CD8-positive, alpha-beta memory T cell (primary cell): ENCODE results near the gene GNL3. TPM values are rescaled to one million over a fixed set of nuclear protein-coding genes. Genes with fewer than 3 reads are reported as not detected.

ENCODE experiments used
- CTCF ChIA-PET: fragments of 350-600 bp; sonication (Branson Sonifier 250); formaldehyde crosslinking; loops from one replicate; lab custom pipeline; 2021; ENCODE audit warnings: antibody characterized with exemption; lab: Charles Lee
- POLR2A ChIA-PET: fragments of 350-600 bp; sonication (Branson Sonifier 250); formaldehyde crosslinking; loops from one replicate; lab custom pipeline; 2021; ENCODE audit warnings: antibody characterized with exemption; lab: Charles Lee
- DNase-seq, 5 donors: peaks; one replicate each; pipeline versions ENCODE4 v3.0.0 to v3.0.0-alpha.2; 2020 to 2022; ENCODE audit warnings: mixed read lengths in 1 of 5
- H3K27ac ChIP-seq: one replicate; pipeline ENCODE4 v1.7.0; 2013; ENCODE audit warnings: low read depth, mild to moderate bottlenecking, low read length, moderate library complexity
- H3K27me3 ChIP-seq: 2 replicates; pipeline ENCODE4 v1.7.0; 2013; ENCODE audit warnings: low read length, mild to moderate bottlenecking; ENCODE audit not compliant: insufficient read depth, poor library complexity, severe bottlenecking
- H3K36me3 ChIP-seq: 2 replicates; pipeline ENCODE4 v1.7.0; 2013; ENCODE audit warnings: mild to moderate bottlenecking, low read length, moderate library complexity; ENCODE audit not compliant: insufficient read depth
- H3K4me1 ChIP-seq: 2 replicates; pipeline ENCODE4 v1.7.0; 2013; ENCODE audit warnings: mild to moderate bottlenecking, low read length, moderate library complexity; ENCODE audit not compliant: insufficient read depth
- H3K4me3 ChIP-seq: 2 replicates; pipeline ENCODE4 v1.7.0; 2013; ENCODE audit warnings: mild to moderate bottlenecking, low read length
- H3K9me3 ChIP-seq: 2 replicates; pipeline ENCODE4 v1.7.0; 2013; ENCODE audit warnings: mild to moderate bottlenecking, low read length
- H3K27ac Mint-ChIP-seq, 8 donors: one replicate each; pipeline ENCODE4 v1.8.0; 2020 to 2021; ENCODE audit warnings: mixed read lengths in 8 of 8, mild to moderate bottlenecking in 6 of 8, inconsistent platforms in 3 of 8, moderate library complexity in 3 of 8
- H3K27me3 Mint-ChIP-seq, 2 donors: one replicate each; pipeline ENCODE4 v1.8.0; 2020 to 2021; ENCODE audit warnings: mixed read lengths in 2 of 2, mild to moderate bottlenecking in 1 of 2, moderate library complexity in 1 of 2
- H3K36me3 Mint-ChIP-seq, 3 donors: one replicate each; pipeline ENCODE4 v1.8.0; 2020 to 2021; ENCODE audit warnings: mixed read lengths in 3 of 3, inconsistent platforms in 1 of 3, mild to moderate bottlenecking in 1 of 3
- H3K4me1 Mint-ChIP-seq, 3 donors: one replicate each; pipeline ENCODE4 v1.8.0; 2020 to 2021; ENCODE audit warnings: mixed read lengths in 3 of 3, inconsistent platforms in 1 of 3, mild to moderate bottlenecking in 1 of 3
- H3K4me3 Mint-ChIP-seq, 7 donors: one replicate each; pipeline ENCODE4 v1.8.0; 2020 to 2021; ENCODE audit warnings: mixed read lengths in 7 of 7, mild to moderate bottlenecking in 6 of 7, moderate library complexity in 4 of 7, inconsistent platforms in 2 of 7
- H3K9me3 Mint-ChIP-seq, 5 donors: one replicate each; pipeline ENCODE4 v1.8.0; 2020 to 2022; ENCODE audit warnings: mixed read lengths in 5 of 5, mild to moderate bottlenecking in 3 of 5, moderate library complexity in 2 of 5, inconsistent platforms in 1 of 5
- polyA plus RNA-seq: library from polyadenylated mRNA; unstranded; fragments of 300-500 nt; fragmentation: Illumina TruSeq; gene quantifications from one replicate; pipeline ENCODE4 v1.2.3, GENCODE V29; 2021
- total RNA-seq, 2 experiments: library from RNA; stranded (reverse); gene quantifications; one replicate each; pipeline ENCODE4 v1.2.3, GENCODE V29; 2021

Gene GNL3
- total and polyA plus RNA-seq, 3 experiments from 2014 or later, result 58.5 to 233 (median 229) TPM

DNA sequence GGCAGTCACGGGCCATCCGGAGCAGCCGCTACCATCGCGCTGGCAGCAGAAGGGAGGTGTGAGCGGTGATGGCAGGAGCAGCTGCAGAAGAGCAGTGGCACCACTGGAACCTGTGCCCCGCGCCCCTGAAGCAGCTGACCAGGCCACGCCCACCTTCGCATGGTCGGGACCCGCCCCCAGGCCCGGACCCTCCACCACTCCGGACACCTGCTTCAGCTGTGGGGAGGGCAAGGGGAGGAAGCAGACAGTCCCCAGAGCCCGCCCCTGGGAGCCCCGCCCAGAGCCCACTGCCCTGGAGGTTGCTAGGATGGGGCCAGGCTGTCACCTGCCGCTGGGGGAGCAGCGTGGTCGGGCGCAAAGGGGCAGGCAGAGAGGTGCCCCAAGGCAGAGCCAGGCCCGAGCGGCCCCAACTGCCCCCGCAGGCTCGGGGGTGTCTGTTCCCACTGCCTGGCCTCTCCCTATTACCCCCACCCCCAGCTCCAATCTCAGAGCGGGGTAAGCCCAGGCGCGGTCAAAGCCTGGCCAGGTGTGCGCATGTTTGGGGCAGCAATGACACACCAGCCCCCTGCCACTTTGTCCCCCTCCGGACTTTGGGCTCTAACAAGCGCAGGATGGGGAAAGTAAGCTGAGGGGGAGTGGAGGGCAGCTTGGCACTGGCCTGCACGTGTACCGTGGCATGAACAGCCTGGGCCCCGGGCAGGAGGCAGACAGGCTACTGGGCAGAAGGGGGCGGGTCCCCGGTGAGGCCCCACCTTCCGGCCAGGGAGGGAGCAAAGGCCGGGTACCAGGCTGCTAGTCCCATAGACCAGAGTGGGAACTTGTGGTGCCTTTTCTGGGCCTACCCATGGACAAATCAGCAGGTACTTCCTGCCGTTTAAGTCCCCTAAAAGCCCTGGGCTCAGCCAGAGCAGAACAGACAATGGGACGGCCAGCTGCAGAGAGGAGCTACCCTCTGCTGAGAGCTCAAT, 28.8 kb downstream of the GNL3 start:
- Histone ChIP-seq H3K4me1 (no peaks in the 10 kb centered on the region), H3K27ac (no peak overlapping the region), H3K9me3 (no peaks in the 10 kb centered on the region), H3K27me3 (no peaks in the 10 kb centered on the region), H3K36me3 (no peaks in the 10 kb centered on the region), H3K4me3 (no peak overlapping the region)
- Mint-ChIP-seq H3K4me3 (no peak overlapping the region), H3K27ac (no peak overlapping the region), H3K36me3 (peaks cover 2 to 34% (median 3%) of the 10 kb centered on the region in 3 donors), H3K4me1 (peaks cover 0 to 4% (median 1%) of the 10 kb centered on the region in 3 donors), H3K9me3 (peaks cover 0 to 2% (median 1%) of the 10 kb centered on the region in 5 donors), H3K27me3 (no peaks in the 10 kb centered on the region)
- ChIA-PET CTCF (no interaction called here), POLR2A (no interaction called here)
- no peak for DNase-seq

DNA sequence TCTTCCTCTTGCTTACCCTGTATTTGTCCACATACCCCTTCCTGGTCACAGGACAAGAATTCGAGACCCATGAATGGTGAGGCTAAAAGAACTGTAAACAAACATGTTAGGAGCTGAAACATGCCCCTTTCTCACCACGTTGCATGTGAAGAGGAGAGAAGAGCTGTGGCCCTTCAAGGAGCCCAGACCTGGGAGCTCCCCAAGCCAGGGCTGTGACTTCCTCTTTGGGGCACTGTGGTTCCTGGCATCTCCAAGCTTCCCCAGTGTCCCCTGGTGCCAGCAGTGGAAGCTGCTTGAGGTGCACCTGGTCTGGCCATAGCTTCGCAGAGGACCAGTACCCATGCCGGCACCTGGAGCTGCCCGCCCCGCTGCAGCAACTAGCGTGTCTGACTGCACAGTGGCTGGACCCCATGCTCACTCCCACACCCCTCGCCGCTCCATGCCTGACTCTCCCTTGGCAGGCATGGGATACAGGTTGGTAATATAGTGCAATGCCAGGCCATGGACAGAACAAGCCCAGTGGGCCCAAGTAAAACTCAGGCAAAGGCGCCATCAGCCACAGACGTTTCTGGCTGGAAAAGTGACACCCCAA, 30.0 kb downstream of the GNL3 start:
- peak overlapping the region in 1 of 8 donors; percentile 30 for H3K27ac Mint-ChIP-seq
- H3K27me3 ChIP-seq, result no peaks in the 10 kb centered on the region
- ChIA-PET CTCF (no interaction called here), POLR2A (no interaction called here)
- H3K4me1 Mint-ChIP-seq, result peaks cover 8 to 13% (median 12%) of the 10 kb centered on the region in 3 donors
- H3K27me3 Mint-ChIP-seq, result no peaks in the 10 kb centered on the region
- peaks cover 4 to 37% (median 10%) of the 10 kb centered on the region in 3 donors for H3K36me3 Mint-ChIP-seq
- DNase-seq, result no peak
- peaks cover 0 to 8% (median 3%) of the 10 kb centered on the region in 5 donors for H3K9me3 Mint-ChIP-seq
- H3K4me3 ChIP-seq, result no peak overlapping the region
- no peaks in the 10 kb centered on the region for H3K36me3 ChIP-seq
- H3K4me3 Mint-ChIP-seq, result no peak overlapping the region
- no peaks in the 10 kb centered on the region for H3K9me3 ChIP-seq
- no peak overlapping the region for H3K27ac ChIP-seq
- H3K4me1 ChIP-seq, result peaks cover 11% of the 10 kb centered on the region

DNA sequence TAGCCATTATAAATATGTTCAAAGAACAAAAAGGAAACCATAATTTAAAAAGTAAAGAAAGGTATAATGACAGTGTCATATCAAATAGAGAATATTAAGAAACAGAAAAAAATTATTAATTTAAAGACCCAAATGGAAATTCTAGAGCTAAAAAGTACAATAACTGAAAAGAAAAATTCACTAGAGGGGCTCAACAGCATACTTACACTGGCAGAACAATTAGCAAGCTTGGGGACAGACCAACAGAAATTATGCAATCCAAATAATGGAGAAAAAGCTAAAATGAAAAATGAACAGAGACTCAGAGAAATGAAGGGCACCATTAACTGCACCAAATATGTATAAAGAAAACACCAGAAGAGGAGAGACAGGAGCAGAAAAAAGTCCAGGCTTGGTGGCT, 33.8 kb downstream of the GNL3 start:
- ChIA-PET CTCF (no interaction called here), POLR2A (no interaction called here)
- Mint-ChIP-seq H3K36me3 (peaks cover 7 to 35% (median 16%) of the 10 kb centered on the region in 3 donors), H3K27ac (peak overlapping the region in 1 of 8 donors; percentile 62), H3K9me3 (peaks cover 0 to 8% (median 3%) of the 10 kb centered on the region in 5 donors), H3K4me3 (no peak overlapping the region), H3K27me3 (no peaks in the 10 kb centered on the region), H3K4me1 (peaks cover 18 to 23% (median 22%) of the 10 kb centered on the region in 3 donors)
- H3K4me3 ChIP-seq, result no peak overlapping the region
- H3K36me3 ChIP-seq, result no peaks in the 10 kb centered on the region
- H3K27ac ChIP-seq, result no peak overlapping the region
- H3K27me3 ChIP-seq, result no peaks in the 10 kb centered on the region
- H3K4me1 ChIP-seq, result peaks cover 23% of the 10 kb centered on the region
- H3K9me3 ChIP-seq, result no peaks in the 10 kb centered on the region
- DNase-seq, result no peak

DNA sequence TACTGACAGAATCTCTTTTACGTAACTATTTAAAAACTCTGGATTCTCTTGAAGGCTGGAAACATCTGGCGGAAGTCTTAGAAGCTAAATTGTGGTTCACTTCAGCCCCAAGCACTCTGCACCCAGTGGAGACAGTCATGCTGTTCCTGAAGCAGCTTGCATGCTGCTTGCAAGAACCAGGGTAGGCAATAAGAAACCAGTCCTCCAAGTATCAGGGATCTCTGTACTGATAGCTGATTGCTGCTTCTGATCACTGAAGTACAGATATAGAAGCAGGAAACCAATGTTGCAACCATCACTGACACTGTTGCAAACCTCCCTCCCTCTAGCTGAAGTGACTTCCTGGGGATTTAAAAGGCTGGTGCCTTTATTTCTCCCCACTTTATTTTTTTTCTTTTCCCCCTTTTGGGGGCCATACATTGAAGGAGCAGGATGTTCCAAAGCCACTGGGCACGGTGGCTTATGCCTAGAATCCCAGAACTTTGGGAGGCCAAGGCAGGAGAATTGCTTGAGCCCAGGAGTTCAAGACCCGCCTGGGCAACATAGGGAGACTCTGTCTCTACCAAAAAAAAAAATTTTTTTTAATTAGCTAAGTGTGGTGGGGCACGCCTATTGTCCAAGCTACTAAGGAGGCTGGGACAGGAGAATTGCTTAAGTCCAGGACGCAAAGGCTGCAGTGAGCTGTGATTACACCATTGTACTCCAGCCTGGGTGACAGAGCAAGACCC, 35.3 kb downstream of the GNL3 start:
- Mint-ChIP-seq H3K4me3 (peak overlapping the region in 4 of 7 donors; percentile 24 to 53 (median 44)), H3K9me3 (peaks cover 0 to 8% (median 3%) of the 10 kb centered on the region in 5 donors), H3K36me3 (peaks cover 7 to 35% (median 16%) of the 10 kb centered on the region in 3 donors), H3K27me3 (no peaks in the 10 kb centered on the region), H3K4me1 (peaks cover 18 to 23% (median 22%) of the 10 kb centered on the region in 3 donors), H3K27ac (peak overlapping the region; percentile 27 to 88 (median 73))
- Histone ChIP-seq H3K27me3 (no peaks in the 10 kb centered on the region), H3K4me1 (peaks cover 23% of the 10 kb centered on the region), H3K4me3 (no peak overlapping the region), H3K27ac (no peak overlapping the region), H3K9me3 (no peaks in the 10 kb centered on the region), H3K36me3 (no peaks in the 10 kb centered on the region)
- ChIA-PET CTCF (no interaction called here), POLR2A (no interaction called here)
- DNase-seq, result peak in 1 of 5 donors; percentile 41

DNA sequence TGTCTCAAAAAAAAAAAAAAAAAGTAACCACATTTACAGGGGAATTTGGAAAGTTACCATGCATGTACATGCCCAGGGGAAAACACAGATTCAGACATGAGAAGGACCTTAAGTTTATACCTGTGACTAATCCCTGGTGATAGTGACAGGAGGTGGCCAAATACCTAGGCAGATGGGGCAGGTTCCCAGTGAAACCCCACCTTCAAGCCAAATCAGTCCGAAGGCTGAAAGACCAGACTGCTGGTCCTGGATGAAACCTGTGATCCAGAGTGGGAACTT, 35.8 kb downstream of the GNL3 start:
- CTCF ChIA-PET, result no interaction called here
- Mint-ChIP-seq H3K27ac (no peak overlapping the region), H3K27me3 (no peaks in the 10 kb centered on the region), H3K4me1 (peaks cover 16 to 23% (median 22%) of the 10 kb centered on the region in 3 donors), H3K36me3 (peaks cover 7 to 30% (median 16%) of the 10 kb centered on the region in 3 donors), H3K4me3 (no peak overlapping the region), H3K9me3 (peaks cover 0 to 8% (median 3%) of the 10 kb centered on the region in 5 donors)
- Histone ChIP-seq H3K27me3 (no peaks in the 10 kb centered on the region), H3K9me3 (no peaks in the 10 kb centered on the region), H3K4me1 (peaks cover 23% of the 10 kb centered on the region), H3K36me3 (no peaks in the 10 kb centered on the region), H3K4me3 (no peak overlapping the region), H3K27ac (no peak overlapping the region)
- POLR2A ChIA-PET, result no interaction called here
- no peak for DNase-seq

DNA sequence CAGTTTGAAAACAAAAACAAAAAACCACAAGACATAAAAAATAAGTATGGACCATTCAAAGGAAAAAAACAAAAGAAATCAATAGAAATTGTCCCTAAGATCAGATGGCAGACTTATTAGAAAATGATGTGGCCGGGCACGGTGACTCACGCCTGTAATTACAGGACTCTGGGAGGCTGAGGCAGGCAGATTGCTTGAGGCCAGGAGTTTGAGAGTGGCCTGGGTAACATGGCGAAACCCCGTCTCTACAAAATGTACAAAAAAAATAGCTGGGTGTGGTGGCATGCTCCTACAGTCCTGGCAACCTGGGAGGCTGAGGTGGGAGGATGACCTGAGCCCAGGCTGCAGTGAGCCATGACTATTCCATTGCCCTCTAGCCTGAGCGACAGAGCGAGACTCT, 36.7 kb downstream of the GNL3 start:
- Mint-ChIP-seq H3K27ac (peak overlapping the region in 2 of 8 donors; percentile 41 to 82), H3K4me3 (no peak overlapping the region), H3K27me3 (no peaks in the 10 kb centered on the region), H3K36me3 (peaks cover 7 to 29% (median 17%) of the 10 kb centered on the region in 3 donors), H3K4me1 (peaks cover 16 to 23% (median 22%) of the 10 kb centered on the region in 3 donors), H3K9me3 (peaks cover 0 to 8% (median 3%) of the 10 kb centered on the region in 5 donors)
- Histone ChIP-seq H3K36me3 (no peaks in the 10 kb centered on the region), H3K4me1 (peaks cover 23% of the 10 kb centered on the region), H3K4me3 (no peak overlapping the region), H3K9me3 (no peaks in the 10 kb centered on the region), H3K27me3 (no peaks in the 10 kb centered on the region), H3K27ac (no peak overlapping the region)
- DNase-seq, result no peak
- POLR2A ChIA-PET, result no interaction called here
- CTCF ChIA-PET, result no interaction called here

DNA sequence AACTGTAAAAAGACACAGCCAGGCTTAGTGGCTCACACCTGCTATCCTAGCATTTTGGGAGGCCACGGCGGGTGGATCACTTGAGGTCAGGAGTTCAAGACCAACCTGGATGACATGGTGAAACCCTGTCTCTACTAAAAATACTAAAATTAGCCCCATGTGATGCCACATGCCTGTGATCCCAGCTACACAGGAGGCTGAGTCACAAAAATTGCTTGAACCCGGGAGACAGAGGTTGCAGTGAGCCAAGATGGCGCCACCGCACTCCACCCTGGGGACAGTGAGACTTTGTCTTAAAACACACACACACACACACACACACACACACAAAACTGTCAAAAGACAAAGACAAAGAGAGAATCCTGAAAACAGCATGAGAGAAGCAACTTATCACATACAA, 38.1 kb downstream of the GNL3 start:
- no peaks in the 10 kb centered on the region for H3K27me3 ChIP-seq
- H3K27ac ChIP-seq, result no peak overlapping the region
- Mint-ChIP-seq H3K4me1 (peaks cover 16 to 23% (median 22%) of the 10 kb centered on the region in 3 donors), H3K36me3 (peaks cover 6 to 31% (median 29%) of the 10 kb centered on the region in 3 donors), H3K27me3 (no peaks in the 10 kb centered on the region), H3K4me3 (no peak overlapping the region), H3K9me3 (peaks cover 4 to 14% (median 7%) of the 10 kb centered on the region in 5 donors), H3K27ac (peak overlapping the region in 1 of 8 donors; percentile 10)
- no peaks in the 10 kb centered on the region for H3K9me3 ChIP-seq
- ChIA-PET CTCF (no interaction called here), POLR2A (no interaction called here)
- H3K4me3 ChIP-seq, result no peak overlapping the region
- no peaks in the 10 kb centered on the region for H3K36me3 ChIP-seq
- H3K4me1 ChIP-seq, result peaks cover 23% of the 10 kb centered on the region
- no peak for DNase-seq
